GM12872 (cell line): ENCODE results near the gene CHMP2A.

ENCODE experiments used
- TF ChIP-seq, protein P1 (sequence below): IDR thresholded peaks from 3 replicates; pipeline ENCODE4 v1.5.1; 2011; ENCODE audit warnings: low read depth, mild to moderate bottlenecking, low read length, moderate library complexity; ENCODE audit not compliant: insufficient read depth

The CHMP2A gene

DNA sequence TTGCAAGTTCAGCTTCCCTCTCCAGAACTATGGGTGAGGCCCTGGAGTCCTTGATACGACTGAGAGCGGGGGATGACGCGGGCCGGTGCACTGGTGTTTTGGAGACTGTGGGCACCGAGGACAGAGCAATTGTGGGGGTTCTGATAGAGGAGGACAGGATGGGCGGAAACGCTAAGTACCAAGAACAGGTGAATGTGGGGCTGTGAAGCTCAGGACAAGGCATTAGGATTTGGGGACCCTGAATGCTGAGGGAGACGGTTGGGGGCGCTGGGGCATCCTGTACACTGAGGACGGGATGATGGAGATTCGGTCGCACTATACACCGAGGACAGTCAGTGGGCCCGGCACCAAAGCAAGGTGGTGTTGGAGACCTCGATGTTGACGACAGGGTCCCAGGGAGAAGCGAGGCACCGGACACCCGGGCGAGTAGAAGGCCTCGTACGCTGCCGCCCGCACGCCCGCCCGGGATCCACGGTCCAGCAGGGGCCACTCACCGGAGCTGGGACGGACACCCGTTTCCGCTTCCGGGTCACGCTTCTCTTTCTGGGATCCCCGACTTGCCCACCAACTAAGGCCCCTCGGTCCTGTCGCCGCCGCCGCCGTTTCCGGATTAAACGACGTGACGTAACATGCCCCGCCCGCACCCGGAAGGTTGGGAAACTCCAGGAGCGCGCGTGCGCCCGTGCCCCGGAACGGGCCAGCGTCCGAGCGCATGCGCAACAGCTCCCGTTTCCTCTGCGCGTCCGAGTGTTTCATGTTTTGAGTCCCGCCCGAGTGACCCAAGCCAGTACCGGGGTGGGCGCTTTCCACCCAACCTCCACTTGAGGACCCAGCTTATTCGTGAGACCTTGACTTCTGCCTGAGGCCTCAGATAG, at the start of gene CHMP2A:
CHMP2A (minus strand) TSS at position 612 of the 875 bp plus-strand sequence. CDS start 893 bp downstream, outside the sequence.
- TF ChIP-seq, protein P1, sequence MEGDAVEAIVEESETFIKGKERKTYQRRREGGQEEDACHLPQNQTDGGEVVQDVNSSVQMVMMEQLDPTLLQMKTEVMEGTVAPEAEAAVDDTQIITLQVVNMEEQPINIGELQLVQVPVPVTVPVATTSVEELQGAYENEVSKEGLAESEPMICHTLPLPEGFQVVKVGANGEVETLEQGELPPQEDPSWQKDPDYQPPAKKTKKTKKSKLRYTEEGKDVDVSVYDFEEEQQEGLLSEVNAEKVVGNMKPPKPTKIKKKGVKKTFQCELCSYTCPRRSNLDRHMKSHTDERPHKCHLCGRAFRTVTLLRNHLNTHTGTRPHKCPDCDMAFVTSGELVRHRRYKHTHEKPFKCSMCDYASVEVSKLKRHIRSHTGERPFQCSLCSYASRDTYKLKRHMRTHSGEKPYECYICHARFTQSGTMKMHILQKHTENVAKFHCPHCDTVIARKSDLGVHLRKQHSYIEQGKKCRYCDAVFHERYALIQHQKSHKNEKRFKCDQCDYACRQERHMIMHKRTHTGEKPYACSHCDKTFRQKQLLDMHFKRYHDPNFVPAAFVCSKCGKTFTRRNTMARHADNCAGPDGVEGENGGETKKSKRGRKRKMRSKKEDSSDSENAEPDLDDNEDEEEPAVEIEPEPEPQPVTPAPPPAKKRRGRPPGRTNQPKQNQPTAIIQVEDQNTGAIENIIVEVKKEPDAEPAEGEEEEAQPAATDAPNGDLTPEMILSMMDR = no peak

DNA sequence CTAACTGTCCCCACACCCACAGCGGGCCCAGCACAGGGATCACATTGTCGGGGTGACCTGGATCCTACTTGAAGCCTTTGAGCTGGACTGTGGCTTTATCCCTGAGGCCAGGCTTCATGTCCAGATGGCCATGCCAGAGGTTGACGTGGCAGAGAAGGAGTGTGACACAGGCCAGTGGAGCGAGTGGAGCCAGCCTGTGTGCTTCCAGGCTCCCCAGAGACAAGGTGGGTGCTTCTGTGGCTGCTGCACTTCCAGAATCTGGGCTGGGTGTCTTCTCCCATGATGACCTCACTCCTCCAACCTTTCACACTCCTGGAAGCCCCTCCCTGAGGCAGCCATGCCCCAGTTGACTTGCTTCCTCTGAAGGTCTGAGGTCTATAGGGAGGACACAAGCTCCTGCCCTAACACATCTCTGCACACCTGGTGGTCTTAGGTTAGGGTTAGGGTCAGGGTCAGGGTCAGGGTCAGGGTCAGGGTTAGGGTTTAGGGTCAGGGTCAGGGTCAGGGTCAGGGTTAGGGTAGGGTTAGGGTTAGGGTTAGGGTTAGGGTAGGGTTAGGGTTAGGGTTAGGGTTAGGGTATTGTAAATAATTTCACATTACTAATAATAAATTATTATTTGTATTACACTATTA, 31.3 kb upstream of the CHMP2A start:
- TF ChIP-seq, protein P1 = no peak

DNA sequence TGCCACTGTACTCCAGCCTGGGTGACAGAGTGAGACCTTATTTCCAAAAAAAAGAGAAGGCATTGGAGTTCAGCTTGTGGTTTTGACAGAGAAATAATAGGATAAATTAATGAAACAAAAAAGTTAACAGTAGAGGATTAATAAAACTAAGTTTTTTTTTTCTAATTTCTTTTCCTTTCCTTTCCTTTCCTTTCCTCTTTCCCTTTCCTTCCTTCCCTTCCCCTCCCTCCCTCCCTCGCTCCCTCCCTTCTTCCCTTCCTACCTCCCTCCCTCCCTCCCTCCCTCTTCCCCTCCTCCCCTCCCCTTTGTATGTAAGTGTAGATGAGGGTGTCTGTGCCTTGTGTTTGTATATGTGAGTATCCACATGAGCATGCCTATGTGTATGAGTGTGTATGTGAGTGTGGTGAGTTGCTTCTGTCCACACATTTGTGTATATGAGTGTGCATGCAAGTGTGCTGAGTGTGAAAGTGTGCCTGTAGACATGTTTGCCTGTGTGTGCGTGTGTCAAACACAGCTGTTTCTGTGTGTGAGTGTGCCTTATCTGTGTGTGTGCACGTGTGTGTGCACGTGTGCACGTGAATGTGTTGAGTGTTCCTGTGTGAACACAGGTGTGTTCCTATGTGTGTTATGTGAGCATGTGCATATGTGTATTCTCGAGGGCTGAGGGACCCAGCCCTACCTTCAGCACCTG, 30.7 kb upstream of the CHMP2A start:
- TF ChIP-seq, protein P1 = no peak

DNA sequence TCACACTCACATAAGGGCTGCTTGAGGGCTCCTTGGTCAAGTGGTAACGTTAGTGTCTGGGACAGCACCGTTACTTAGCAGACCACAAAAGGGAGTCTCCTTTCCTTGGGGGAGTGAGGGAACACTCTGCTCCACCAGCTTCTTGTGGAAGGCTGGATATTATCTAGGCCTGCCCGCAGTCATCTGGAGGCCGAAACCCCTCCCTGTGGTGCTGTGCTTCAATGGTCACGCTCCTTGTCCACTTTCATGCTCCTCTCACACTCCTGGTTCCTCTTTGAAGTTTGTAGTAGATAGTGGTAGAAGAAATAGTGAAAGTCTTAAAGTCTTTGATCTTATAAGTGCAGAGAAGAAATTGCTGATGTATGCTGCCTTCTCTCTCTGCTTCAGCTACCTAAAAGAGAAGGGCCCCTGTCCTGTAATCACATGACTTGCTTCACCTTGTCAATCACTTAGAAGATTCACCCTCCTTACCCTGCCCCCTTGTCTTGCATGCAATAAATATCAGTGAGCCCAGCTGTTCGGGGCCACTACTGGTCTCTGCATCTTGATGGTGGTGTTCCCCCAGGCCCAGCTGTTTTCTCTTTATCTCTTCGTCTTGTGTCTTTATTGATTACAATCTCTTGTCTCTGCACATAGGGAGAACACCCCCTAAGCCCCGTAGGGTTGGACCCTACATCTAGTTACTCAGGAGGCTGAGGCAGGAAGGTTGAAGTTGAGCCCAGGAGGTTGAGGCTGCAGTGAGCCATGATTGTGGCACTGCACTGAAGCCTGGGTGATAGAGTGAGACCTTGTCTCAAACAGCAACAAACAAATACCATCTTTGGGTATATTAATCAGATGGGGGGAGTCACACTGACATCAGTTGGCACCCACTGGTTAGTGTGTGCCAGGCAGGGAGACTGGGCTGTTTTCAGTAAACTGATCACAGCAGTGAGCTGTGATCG, 29.9 kb upstream of the CHMP2A start:
- TF ChIP-seq, protein P1 = no peak

DNA sequence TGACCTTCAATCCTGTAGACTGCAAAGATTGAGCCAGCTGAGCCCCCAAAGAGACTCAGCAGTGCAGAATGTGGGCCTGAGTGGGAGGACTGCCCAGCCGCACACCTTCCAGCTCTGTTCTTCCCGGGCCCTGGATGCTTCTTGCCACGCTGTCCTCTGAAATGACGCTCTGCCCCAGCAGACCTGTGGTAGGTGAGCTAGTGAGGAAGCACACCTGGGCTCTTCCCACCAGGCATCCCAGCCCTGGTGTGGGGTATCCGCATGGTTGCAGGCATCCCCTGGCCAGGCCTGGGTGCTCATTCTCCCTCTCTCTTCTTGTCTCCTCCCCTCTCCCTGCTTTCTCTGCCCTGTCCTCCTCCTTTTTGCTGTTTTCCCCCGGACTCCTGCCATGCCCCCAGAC, 28.1 kb upstream of the CHMP2A start:
- TF ChIP-seq, protein P1 = no peak

DNA sequence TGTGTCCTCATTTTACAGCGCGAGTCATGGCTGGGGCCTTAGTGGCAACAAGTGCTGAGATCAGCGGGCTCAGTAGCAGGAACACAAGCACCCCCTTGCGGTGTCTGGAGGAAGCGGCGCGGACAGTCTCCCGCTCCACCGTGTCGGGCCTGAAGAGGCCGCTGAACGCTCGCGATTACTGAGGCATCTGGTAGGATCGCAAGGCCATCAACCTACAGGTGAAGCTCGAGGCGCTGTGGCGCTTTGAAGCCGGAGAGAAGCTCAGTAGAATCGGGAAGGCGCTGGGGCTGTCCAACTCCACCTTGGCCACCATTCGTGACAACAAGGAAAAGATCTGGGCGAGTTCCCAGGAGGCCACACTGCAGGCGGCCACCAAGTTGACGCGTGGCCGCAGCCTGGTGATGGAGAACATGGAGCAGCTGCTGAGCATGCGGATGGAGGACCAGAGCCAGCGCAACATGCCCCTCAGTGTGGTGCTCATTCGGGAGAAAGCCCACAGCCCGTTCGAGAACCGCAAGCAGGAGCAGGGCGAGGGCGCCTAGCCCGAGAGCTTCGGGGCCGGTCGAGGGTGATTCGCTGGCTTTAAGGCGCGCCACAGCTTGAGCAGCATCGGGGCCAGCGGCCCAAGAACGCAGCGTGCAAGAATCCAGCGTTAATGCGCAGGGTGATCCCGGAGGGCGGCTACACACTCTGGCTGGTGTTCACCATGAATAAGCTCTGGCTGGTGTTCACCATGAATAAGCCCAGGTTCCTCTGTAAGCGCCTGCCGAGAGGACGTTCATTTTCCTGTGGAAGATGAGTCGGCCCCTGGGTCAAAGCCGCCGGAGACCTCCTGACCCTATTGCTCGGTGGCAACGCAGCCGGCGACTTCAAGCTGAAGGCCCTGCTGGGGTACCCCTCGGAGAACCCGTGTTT, 26.6 kb upstream of the CHMP2A start:
- TF ChIP-seq, protein P1 = peak; percentile 98
